Left ventricle myocardium superior (tissue), 1 donor: ENCODE results near the gene WSB1. TPM values are rescaled to one million over a fixed set of nuclear protein-coding genes. Genes with fewer than 3 reads are reported as not detected.

Experiments
- microRNA-seq: library from miRNA; unstranded; fragments of <30 nt; microRNA quantifications from one replicate; pipeline ENCODE4 v1.2.0, GENCODE V29; 2020; ENCODE audit warnings: borderline number of aligned reads
- total RNA-seq: library from RNA; stranded (reverse); fragmentation: NEBNext Ultra II Directional; extraction: Animal tissue kit (Norgen Biotek cat#: 25700); gene quantifications from one replicate; pipeline ENCODE4 v1.2.1, GENCODE V29; 2021
- donor health status: DM: no; HTN: yes; CAD: no; lungs with severe emphysema.

The WSB1 gene
- total RNA-seq, 1 donor from 2014 or later: 47.9 TPM

Small RNAs within 50 kb of the gene (microRNA-seq; reads per million reads assigned to microRNA genes)
- gene MIR4522: not detected

Other genes starting within 250 kb of the WSB1 start
- gene KSR1, start 162.3 kb downstream of the WSB1 start, total RNA-seq: 10.2 TPM